GM18907 (cell line): ENCODE results near the gene ACOX1.

Experiments used
- ATAC-seq: cut with Tn5 transposase; IDR thresholded peaks from one replicate; pipeline ENCODE4 v1.9.1; 2021; ENCODE audit warnings: mild to moderate bottlenecking, moderate library complexity; ENCODE audit not compliant: unreplicated experiment

ACOX1 gene

DNA sequence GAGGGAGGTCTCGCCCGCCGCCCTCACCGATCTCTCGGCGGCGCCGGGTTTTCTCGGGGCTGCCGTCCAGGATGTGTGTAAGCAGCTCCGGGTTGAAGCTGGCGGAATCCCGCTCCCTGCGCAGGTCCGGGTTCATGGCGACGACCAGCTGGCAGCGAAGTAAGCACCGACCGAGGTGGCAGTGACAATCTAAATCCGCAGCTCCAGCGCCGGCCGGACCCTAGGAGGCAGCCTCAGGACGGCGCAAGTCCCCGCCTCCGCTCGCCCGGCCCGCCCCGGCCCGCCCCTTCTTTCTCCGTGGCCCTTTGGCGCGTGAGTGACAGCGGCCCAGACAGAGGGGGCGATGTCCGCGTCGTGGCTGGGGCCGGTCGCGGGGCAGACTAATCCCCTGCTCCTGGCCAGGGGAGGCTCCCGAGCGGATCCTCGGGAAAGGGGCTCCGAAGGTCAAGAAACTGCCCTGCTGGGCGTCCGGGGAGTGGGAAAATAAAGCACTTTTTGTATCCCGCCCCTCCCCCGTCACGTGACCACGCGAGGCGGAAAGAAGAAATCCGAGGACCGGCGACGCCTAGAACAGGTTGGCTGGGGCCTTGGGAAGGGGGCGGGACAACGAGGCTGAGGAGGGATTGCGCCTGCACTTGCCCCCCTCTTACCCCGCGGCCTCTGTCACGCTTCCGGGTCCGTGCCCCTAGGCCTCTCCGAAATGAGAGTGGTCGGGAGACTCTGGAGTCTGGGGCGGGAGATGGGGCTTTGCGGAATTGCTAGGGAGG is at the start of gene ACOX1, which contains the start of gene TEN1:
Gene ACOX1, minus strand, starts transcription at position 229 of the 767 bp plus-strand sequence. Its CDS starts 93 bp downstream, at position 136.
Gene TEN1, plus strand, starts transcription at position 303 of the 767 bp plus-strand sequence. CDS start 6,953 bp downstream, outside the sequence.
- ATAC-seq, result peak; percentile 89

DNA sequence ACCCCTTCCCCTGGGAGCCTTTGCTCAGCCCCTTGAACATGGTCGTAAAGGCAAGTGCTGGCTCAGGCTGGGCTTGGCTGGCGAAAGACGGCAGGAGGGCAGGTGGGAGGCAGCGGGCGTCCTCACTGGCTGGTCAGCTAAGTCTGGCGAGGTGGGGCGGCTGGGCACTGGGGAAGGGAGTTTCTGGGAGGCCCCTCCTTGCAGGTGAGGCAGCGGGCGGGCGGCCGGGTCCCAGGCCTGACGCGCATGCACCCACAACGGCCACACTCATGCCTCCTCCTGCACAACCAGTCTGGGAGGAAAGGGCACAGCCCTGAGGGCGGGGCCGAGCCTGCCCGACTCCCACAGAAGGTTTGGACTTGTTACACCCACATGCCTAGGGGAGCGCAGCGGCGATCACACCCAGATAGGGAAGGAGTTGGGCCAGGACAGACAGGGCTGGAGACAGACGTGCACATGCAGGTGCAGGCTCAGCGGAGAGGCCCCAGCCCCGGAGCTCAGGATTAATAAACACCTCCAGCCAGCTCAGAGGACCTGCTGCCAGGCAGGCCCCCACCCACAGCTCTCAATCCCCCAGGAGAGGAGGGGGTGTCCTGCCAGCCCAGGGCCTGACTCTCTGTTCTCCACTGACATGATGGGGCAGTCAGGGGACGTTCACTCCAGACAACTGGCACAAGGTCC is 48.3 kb upstream of the ACOX1 start, which contains the start of gene EVPL:
Gene EVPL, minus strand, starts transcription at position 148 of the 681 bp plus-strand sequence. Its CDS starts 108 bp downstream, at position 40.
- ATAC-seq, result no peak

DNA sequence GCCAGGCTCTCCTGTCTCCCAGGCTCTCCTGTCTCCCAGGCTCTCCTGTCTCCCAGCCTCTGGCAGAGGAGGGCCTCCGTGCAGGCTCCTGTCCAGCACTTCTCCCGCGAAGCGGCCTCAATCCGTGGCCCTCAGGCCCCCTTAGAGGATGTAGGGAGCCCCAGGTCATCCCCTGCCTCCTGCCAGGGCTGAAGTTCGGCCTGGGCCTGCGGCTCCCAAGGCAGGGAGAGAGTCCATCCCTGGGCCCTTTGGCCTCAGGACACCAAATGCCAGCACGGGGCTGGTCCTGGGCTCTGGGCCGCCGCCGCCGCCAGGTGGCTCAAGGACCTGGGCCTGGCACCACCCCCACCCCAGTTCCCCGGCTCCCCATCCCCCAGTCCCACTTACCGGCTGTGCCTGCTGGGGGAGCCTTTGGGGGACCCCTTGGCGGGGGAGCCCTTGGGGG is 47.8 kb upstream of the ACOX1 start:
- no peak for ATAC-seq

DNA sequence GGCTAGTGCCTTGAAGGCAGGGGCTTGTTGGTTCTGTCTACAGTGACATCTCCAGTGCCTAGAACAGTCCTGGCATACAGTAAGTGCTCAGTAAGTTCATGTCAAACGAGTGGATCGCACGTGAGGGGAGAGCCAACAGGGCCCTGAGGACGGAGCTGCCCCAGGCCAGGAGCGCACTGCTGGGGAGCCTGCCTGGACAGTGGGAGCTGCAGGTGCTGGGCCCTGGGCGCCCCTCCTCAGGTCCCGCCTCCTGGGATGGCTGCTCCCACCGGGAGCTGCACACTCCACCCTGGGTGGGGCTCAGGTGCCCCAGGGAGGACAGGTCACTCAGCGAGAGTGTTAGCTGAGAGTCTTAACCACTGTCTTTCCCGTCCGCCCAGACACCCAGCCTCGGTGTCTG is 46.3 kb upstream of the ACOX1 start:
- no peak for ATAC-seq

DNA sequence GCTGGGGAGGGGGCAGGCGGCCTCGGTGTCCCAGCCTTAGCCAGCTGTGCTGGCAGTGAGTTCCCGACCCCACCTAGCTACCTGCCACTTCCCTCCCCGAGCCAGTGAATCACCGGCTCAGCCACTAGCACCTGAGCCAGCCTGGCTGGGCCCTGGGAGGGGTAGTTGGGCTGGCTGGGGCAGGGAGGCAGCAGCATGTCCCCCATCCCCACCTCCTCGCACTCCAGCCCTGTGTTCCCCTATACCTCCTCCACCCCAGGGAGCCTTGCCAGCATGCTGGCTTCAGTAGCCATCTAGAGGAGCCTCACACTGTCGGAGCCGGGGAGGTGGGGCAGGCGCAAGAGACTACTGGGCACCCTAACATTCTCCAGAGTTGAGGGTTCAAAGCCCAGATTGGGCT is 45.4 kb upstream of the ACOX1 start:
- ATAC-seq, result no peak

DNA sequence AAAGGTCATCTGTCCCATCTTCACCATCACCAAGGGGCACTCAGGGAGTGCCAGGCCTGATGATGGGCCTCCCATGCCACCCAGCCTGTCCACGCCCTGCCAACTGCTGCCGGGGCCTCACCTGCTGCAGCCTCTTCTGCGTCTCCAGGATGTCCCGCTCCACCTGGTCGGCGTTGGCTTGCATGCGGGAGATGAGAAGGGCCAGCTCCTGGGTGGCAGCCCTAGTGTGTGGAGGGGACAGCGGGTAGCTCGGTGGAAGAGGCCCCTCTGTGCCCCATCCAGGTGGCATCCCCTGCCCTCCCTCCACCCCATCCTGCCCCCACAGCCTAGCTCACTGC is 44.9 kb upstream of the ACOX1 start:
- ATAC-seq, result no peak

DNA sequence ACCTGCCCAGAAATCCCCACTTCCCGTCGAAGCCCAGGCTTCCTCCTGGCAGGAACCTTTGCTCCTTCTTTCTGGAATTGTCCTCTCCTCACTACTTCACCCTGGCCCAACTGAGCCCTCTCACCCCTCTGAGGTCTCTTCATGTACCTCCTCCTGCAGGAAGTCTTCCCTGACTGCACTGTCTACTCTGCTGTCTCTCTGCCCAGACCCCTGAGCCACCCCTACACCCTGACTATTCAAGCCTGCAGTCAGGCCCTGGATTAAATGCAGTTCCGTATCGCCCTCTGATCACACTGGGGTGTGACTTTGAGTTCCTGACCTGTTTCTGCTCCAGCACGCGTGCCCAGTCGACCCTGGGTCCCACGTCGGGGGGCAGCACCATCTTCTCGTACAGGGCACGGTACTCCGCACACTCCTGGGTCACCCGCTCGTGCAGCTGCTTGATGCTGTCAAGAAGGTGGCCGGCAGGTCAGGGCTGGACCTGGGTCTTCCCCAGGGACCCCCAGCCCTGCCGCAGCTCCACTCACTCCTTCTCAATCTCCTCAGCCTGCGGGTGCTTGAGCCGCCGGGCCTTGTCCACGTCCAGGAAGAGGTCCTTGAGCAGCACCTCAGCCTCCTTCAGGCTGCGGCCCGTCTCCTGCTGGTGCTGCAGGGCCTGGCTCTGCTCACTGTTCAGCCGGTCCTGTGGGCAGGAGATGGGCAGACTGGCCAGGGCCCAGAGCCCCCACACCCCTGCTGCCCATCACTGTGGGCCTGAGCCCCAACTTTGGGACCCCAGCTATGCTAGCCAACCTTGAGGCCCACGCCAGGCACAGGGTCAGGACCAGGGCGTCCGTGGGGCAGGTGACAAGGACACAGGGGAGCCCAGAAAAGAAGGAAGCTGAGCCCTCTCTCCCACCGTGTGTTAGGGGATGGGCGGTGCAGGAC is 44.3 kb upstream of the ACOX1 start:
- no peak for ATAC-seq

DNA sequence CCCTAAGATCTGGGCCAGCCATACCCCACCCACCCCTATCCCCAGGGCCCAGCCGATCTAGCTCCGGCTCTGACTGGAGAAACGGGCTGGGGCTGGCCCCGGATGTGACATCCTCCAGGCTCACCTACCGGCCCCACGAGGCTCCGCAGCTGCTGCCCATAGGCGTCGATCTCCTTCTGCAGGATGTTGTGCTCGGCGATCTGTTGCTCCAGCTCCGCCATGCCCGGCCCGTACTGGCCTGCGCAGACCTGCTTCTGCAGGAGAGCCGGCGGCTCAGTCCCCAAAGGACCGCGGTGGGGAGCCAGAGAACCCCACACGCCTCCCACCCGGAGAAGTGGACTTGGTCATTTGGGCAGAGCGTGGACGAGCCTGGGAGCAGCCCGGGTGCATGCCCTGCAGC is 43.3 kb upstream of the ACOX1 start:
- no peak for ATAC-seq

DNA sequence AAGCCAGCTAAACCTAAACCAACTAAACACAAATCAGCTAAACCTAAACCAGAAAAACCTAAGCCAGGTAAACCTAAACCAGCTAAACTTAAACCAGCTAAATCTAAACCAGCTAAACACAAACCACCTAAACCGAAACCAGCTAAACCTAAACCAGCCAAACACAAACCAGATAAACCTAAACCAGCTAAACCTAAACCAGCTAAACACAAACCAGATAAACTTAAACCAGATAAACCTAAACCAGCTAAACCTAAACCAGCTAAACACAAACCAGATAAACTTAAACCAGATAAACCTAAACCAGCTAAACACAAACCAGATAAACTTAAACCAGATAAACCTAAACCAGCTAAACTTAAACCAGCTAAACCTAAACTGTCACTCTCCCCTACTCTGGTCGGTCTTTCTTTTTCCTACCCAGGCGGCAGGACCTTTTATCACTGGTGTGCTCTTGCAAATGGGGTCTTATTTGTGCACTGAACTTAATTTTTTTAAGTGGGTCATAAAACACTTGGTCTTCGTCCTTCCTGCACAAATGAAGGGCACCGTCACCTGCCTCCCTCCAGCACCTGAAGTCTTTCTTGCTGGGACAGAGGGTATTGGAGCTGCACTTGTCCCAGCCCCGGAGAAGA is 41.0 kb upstream of the ACOX1 start:
- no peak for ATAC-seq

DNA sequence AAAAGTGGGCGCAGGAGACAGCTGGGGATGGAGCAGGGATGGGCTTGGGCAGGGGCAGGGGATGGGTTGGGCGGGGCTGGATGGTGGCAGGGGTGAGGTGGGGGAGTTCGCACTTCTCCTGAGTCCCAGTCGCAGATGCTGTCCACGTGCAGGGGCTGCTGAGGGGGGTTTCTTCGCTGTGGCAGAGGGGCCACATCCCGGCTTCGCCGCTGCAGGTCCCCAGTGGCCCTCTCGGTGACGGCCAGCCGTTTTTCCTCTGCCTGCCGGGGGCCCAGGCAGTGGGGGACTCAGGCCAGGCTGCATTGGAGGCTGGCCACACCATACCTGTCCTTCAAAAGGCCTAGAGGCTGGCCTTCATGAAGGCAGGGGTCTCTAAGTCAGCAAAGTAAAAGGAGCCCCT is 39.8 kb upstream of the ACOX1 start:
- no peak for ATAC-seq

DNA sequence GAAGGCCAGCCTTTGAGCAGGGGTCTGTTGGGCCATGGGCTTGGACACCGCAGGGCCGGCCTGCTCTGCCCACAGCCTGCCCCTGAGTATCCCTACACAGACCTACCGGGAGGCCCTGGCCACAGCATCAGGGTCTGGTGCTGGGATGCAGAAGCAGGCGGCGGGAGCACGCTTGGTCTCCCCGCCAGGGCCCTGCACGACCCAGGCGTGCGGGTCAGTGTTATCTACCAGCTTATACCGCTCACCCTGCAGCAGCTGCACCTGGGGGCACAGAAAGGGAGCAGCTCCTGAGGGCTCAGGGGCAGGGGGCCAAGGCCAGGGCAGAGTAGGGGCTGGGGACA is 39.3 kb upstream of the ACOX1 start:
- no peak for ATAC-seq

DNA sequence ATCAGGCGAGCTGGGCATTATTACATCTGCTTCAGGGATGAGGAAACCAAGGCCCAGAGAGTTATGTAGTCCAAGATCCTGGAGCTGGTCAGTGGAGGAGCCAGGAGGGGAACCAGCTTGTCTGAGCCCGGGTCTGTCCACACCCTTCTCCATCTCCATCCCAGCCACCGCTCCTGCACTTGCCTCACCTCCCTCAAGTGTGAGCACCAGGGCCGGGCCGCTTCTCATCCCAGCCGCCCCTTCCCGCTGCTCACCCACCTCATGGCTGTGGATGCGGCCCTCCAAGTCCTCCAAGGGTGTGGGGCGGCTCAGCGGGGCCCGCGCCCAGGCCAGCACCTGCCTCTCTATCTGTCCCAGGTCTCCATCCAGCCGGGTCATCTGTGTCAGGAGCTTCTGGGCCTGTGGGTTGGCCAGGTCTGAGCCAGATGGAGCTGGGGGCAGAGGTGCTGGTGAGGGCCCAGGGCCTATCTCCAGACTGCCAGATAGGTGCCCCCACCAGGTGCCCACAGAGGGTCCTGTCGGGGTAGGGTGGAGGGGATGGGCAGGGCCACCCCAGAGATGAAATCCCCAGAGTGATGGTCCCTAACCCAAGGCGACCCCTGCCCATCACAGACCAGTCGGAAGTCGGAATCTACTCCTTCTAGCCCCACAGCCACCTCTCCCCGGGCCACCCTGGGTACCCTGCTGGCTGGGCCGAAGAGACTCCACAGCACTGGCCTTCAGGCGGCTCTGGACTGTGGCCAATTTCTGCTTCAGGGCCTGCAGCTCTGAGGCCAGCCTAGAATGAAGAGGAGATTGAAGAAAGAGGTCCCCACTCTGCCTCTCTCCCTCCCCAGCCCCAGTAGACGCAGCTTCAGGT is 38.7 kb upstream of the ACOX1 start:
- ATAC-seq, result no peak

DNA sequence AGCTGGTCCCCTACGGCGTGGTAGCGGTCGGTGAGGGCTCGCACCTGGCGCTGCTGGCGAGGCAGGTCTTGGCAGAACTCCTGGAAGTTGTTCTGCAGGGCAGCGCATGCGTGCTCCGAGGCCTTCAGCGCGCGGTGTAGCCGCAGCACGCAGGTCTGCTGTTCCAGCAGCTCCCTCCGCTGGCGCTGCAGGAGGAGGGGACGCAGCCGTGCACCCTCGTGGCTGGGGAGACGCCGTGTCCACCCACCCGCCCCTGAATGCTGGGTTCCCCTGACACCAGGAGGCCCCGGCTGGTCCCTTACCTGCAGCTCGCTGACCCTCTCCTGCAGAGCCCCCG is 35.9 kb upstream of the ACOX1 start:
- no peak for ATAC-seq

DNA sequence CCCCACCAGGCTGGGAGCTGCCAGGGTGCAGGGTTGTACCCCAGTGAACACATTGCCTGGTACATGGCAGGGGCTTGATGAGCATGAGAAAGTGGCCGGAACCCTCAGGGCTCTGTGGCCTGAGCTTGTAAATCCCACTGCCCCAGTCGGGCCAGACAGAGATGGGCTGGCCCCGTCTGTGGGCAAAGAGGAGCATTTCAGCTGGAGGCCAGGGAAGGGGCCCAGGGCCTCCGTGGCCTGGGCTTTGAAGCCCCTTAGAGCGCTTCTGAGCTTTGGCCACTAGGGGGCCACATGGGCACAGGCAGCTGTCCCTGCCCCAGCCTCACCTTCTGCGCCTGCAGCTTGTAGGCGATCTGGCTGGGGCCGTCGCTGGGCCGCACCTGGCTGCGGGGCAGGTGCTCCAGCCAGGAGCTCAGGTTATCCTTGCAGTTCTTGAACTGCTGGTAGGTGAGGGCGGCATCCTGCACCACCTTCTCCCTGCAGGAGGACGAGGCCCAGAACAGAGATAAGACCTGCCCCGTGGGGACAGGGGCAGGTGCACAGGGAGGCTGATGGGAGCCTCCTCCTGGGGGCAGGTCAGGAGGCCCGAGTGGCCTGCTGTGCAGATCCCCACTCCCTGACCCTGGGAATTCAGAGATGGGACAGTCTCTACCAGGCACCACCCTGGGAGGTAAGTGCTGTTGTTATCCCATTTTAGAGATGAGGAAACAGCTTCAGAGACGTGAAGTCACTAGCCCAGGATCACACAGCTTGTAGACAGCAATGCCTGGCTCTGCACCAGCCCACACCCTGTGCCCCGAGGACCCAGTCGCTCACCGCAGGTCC is 35.3 kb upstream of the ACOX1 start:
- no peak for ATAC-seq

DNA sequence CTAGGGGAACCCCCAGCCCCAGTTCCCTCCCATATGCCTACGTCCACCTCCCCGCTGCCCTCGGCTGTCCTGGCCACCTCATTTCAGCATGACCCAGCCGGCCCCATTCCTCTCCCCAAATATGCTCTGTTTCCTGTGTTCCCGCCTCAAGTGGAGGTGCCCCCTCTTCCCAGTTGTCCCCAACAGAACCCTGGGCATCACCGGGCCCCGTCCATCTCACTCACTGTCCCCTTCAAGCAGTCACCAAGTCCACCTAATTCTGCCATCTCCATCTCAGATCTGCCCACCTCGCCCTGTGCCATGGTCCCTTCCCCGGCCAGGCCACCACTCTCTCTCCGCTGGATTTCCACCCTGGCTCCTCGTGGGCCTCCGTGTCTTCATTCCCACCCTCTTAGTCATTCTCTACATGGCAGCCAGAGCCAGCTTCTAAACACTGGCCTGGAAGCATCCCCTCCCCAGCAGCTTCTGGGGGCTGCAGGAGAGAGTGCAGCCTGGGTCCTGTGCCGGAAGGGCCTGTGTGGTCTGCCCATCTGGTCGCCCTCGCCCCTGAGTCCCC is 34.5 kb upstream of the ACOX1 start:
- ATAC-seq, result no peak

DNA sequence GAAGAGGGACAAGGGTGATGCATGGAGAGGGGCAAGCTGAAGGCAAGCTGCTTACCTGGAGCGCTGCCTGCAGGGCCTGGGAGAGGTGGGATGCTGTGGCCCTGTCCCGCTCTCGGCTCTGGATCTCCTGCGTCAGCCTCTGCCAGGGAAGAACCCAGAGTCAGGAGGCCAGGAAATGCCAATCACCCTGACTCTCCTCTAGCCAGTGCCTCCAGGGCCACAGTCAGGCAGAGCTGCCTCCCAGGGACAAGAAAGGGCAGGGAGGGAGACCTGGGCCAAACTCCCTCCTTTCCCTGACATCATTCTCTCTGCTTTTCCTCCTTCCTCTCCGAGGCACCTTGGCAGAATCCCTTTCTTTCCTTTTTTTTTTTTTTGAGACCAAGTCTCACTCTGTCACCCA is 33.0 kb upstream of the ACOX1 start:
- no peak for ATAC-seq

DNA sequence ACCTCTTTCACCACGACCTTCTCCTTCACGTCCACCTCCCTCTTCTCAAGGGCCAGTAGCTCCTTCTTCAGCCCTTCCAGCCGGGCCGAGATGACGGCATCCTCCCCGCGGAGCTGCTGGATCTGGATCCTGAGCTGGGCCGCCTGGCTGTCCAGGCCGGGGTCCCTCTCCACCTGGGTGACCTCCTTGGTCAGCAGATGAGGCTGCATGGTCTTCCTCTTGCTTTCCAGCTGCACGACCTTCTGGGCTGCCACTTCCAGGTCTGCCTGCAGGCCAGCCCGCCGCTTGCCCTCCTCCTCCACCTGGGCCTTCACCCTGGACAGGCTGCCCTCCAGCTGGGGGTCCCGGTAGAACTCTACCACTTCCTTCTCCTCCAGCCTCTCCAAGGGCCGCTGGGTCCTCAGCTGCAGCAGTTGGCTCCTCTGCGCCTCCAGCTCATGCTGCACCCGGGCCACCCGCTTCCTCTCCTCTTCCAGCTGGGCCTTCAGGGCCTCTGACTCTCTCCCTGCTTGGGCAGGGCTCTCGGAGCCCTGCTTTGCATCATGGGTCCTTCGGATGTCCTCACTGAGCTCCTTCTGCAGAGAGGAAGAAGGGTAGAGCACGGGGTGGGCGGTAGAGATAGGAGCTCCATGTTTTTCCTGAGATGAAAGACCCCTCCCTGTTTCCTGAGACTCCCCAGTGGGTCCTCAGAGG is 31.1 kb upstream of the ACOX1 start:
- ATAC-seq, result no peak

DNA sequence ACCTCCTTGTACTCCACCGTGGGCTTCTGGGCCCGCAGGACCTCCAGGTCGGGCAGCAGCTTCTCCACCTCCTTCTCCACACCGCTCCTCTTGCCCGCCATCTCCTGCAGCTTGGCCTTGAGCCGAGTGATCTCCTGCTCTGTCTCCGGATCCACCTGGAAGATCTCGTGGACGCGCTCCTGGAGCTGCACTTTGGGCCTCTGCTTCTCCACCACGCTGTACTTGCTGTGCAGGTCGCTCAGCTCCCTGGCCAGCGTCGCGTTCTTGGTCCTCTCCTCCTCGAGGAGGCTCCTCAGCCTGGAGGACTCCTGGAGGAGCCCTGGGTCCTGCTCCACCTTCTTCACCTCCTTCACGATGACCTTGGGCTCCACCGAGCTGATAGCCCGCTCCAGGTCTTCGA is 30.5 kb upstream of the ACOX1 start:
- no peak for ATAC-seq
